ENCODE measurements around the gene DPH2. TPM values are rescaled to one million over a fixed set of nuclear protein-coding genes. Genes with fewer than 3 reads are reported as not detected.

The DPH2 gene
- total RNA-seq, 2 experiments from 2014 or later, result 28.6 to 42.1 TPM

DNA sequence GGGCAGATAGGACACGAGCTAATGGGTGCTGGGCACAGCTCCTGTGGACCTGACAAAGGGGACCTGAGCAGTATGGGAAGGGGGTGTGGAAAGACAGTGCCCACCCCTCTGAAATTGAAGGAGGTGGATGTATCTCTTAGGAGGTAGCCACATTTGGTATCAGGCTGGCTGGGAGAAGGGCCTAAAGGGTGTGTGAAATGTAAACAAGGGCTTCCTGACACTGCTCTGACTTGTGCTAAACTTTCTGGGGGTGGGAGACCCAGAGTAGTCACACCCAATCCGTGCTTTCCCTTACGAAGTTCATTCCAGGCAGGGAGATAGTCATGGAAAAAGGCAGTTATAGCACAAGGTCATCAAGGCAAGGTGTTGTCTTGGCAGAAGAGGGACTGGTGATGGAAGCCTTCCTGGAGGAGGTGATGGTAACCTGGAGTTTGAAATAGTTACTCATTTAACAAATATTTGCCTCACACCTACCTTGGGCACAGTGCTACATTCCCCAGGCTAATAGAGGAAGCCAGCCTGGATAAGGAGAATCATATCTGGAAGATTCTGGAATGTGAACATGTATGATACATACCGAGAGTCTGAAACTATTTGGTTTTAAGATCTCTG lies 16.3 kb downstream of the DPH2 start:
- POLR2A ChIA-PET, result no interaction called here
- no peaks in the 10 kb centered on the region for H3K9me2 ChIP-seq (ENCODE audit: insufficient read depth, low read length)
- no TSS peak for BruUV-seq (replicated peaks)

DNA sequence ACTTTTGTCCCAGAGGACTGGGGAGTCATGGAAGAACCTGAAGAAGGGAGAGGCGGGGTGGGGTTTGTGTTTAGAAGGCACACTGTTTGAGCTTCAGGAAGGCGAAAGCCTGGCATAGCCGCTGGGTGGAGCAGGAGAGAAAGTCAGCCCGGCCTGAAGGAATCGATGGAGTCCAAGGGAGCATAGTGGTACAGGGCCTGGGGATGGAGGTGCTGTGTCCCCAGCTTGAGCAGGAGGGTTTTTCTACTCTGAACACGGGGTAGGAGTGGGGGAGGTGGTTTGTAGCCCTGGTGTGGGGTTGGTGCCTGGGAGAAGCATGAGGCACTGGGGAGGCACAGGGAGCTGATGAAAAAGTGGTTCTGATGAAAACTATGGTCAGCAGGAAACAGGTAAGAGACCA lies 16.9 kb downstream of the DPH2 start:
- no peaks in the 10 kb centered on the region for H3K9me2 ChIP-seq (ENCODE audit: insufficient read depth, low read length)
- ChIA-PET CTCF (ENCODE audit: unreplicated experiment) (interaction anchor here (0.6 kb wide), 1 partner anchor 155 kb away, joined by 3 read pairs; no protein-coding TSS in a partner anchor), POLR2A (no interaction called here)
- H3K79me2 ChIP-seq (ENCODE audit: insufficient read depth, low read depth, low read length), result no peaks in the 10 kb centered on the region
- H3K9me3 ChIP-seq (ENCODE audit: low read length), result no peaks in the 10 kb centered on the region
- H3K4me1 ChIP-seq (ENCODE audit: insufficient read depth, low read length, poor library complexity, severe bottlenecking), result peaks cover 10% of the 10 kb centered on the region
- no peak overlapping the region for H2AFZ ChIP-seq (ENCODE audit: low read length)
- H3K4me2 ChIP-seq (ENCODE audit: low read length), result no peak overlapping the region
- H3K4me3 ChIP-seq (ENCODE audit: low read depth, low read length, poor library complexity, severe bottlenecking), result no peak overlapping the region
- DNase-seq (ENCODE audit: low spot score), result no peak
- H3K27ac ChIP-seq (ENCODE audit: low read depth, low read length, poor library complexity, severe bottlenecking), result no peak overlapping the region
- intact Hi-C loops (cut with micrococcal nuclease; ENCODE audit: unreplicated experiment), result no loop called here
- no peaks in the 10 kb centered on the region for H4K20me1 ChIP-seq (ENCODE audit: insufficient read depth, low read length)
- no TSS peak for BruUV-seq (replicated peaks)
- H3K36me3 ChIP-seq (ENCODE audit: insufficient read depth, low read length), result no peaks in the 10 kb centered on the region
- TF ChIP-seq EZH2phosphoT487 (IDR thresholded peaks at IDR 0.05; ENCODE audit: borderline replicate concordance, low read depth, low read length), result no peak
- TF ChIP-seq, protein P1, sequence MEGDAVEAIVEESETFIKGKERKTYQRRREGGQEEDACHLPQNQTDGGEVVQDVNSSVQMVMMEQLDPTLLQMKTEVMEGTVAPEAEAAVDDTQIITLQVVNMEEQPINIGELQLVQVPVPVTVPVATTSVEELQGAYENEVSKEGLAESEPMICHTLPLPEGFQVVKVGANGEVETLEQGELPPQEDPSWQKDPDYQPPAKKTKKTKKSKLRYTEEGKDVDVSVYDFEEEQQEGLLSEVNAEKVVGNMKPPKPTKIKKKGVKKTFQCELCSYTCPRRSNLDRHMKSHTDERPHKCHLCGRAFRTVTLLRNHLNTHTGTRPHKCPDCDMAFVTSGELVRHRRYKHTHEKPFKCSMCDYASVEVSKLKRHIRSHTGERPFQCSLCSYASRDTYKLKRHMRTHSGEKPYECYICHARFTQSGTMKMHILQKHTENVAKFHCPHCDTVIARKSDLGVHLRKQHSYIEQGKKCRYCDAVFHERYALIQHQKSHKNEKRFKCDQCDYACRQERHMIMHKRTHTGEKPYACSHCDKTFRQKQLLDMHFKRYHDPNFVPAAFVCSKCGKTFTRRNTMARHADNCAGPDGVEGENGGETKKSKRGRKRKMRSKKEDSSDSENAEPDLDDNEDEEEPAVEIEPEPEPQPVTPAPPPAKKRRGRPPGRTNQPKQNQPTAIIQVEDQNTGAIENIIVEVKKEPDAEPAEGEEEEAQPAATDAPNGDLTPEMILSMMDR (conservative IDR thresholded peaks at IDR 0.05; ENCODE audit: low read length), result peak; percentile 47; the same call in 1 of the 2 replicates

More for the DNA sequence above, 16.3 kb downstream of the DPH2 start:
- Histone ChIP-seq H3K27ac (ENCODE audit: low read depth, low read length, poor library complexity, severe bottlenecking) (no peak overlapping the region), H4K20me1 (ENCODE audit: insufficient read depth, low read length) (no peaks in the 10 kb centered on the region), H3K79me2 (ENCODE audit: insufficient read depth, low read depth, low read length) (no peaks in the 10 kb centered on the region), H3K4me2 (ENCODE audit: low read length) (no peak overlapping the region), H2AFZ (ENCODE audit: low read length) (no peak overlapping the region), H3K4me1 (ENCODE audit: insufficient read depth, low read length, poor library complexity, severe bottlenecking) (peaks cover 6% of the 10 kb centered on the region), H3K9me3 (ENCODE audit: low read length) (no peaks in the 10 kb centered on the region), H3K4me3 (ENCODE audit: low read depth, low read length, poor library complexity, severe bottlenecking) (no peak overlapping the region), H3K36me3 (ENCODE audit: insufficient read depth, low read length) (no peaks in the 10 kb centered on the region)
- intact Hi-C loops (cut with micrococcal nuclease; ENCODE audit: unreplicated experiment), result no loop called here
- TF ChIP-seq, protein P1 (conservative IDR thresholded peaks at IDR 0.05; ENCODE audit: low read length), result no peak
- TF ChIP-seq EZH2phosphoT487 (IDR thresholded peaks at IDR 0.05; ENCODE audit: borderline replicate concordance, low read depth, low read length), result no peak
- CTCF ChIA-PET (ENCODE audit: unreplicated experiment), result no interaction called here
- no peak for DNase-seq (ENCODE audit: low spot score)

DNA sequence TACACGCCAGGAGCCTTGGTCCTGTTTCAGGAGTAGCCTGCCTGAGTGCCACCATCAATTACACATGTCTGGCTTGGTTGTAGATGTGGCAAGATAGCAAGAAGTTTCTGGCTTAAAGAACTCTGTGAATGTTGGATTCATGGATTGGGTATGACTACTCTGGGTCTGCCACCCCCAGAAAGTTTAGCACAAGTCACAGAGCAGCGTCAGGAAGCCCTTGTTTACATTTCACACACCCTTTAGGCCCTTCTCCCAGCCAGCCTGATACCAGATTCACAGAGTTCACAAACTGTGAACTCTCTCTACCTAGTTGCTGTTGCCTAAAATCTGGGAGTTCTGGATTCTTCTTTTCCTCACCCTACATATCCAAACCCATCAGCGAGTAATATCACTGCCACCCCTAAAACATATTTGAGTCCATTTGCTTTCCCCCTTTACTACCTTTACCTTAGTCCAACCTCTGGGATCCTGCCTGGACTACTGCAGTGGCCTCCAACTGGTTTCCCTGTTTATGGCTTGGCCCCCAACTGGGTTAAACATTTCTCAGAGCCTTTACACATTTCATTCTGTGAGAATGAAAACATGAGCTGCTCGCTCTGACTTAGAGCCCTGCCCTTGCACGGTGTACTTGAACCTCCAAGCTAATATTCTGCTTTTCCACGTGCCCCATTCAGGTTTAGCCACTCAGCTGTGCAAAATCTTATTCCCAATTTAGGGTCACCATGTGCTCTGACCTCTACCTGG lies 17.5 kb downstream of the DPH2 start:
- H3K36me3 ChIP-seq (ENCODE audit: insufficient read depth, low read length), result no peaks in the 10 kb centered on the region
- no peaks in the 10 kb centered on the region for H3K9me2 ChIP-seq (ENCODE audit: insufficient read depth, low read length)
- no peaks in the 10 kb centered on the region for H3K9me3 ChIP-seq (ENCODE audit: low read length)
- intact Hi-C loops (cut with micrococcal nuclease; ENCODE audit: unreplicated experiment), result no loop called here
- H2AFZ ChIP-seq (ENCODE audit: low read length), result no peak overlapping the region
- DNase-seq (ENCODE audit: low spot score), result no peak
- POLR2A ChIA-PET, result no interaction called here
- H3K4me3 ChIP-seq (ENCODE audit: low read depth, low read length, poor library complexity, severe bottlenecking), result no peak overlapping the region
- TF ChIP-seq, protein P1 (conservative IDR thresholded peaks at IDR 0.05; ENCODE audit: low read length), result no peak
- no peak for TF ChIP-seq EZH2phosphoT487 (IDR thresholded peaks at IDR 0.05; ENCODE audit: borderline replicate concordance, low read depth, low read length)
- no peaks in the 10 kb centered on the region for H4K20me1 ChIP-seq (ENCODE audit: insufficient read depth, low read length)
- CTCF ChIA-PET (ENCODE audit: unreplicated experiment), result interaction anchor here (0.6 kb wide), 1 partner anchor 155 kb away, joined by 3 read pairs; no protein-coding TSS in a partner anchor
- no TSS peak for BruUV-seq (replicated peaks)
- H3K79me2 ChIP-seq (ENCODE audit: insufficient read depth, low read depth, low read length), result no peaks in the 10 kb centered on the region
- no peak overlapping the region for H3K4me2 ChIP-seq (ENCODE audit: low read length)
- no peak overlapping the region for H3K27ac ChIP-seq (ENCODE audit: low read depth, low read length, poor library complexity, severe bottlenecking)
- H3K4me1 ChIP-seq (ENCODE audit: insufficient read depth, low read length, poor library complexity, severe bottlenecking), result peaks cover 16% of the 10 kb centered on the region

Measured in OCI-LY7 (cell line).